Neuronal stem cell (in vitro differentiated cells): ENCODE data around the gene PLP1.
A peak's percentile ranks its signal among the peaks of the same experiment; 100 is the strongest.
"Not testable (repeated sequence)": the region's sequence is repeated elsewhere in the genome, so short reads cannot be mapped to it uniquely, and the experiment has no call there.

ENCODE experiments used
- DNase-seq: peaks from one replicate; pipeline ENCODE4 v3.0.0-alpha.2; 2013; ENCODE audit warnings: low spot score
- H2AFZ ChIP-seq: one replicate; pipeline ENCODE4 v1.6.1; 2013; ENCODE audit warnings: mild to moderate bottlenecking, low read length, inconsistent platforms
- H2AK5ac ChIP-seq: 2 replicates; pipeline ENCODE4 v1.6.1; 2013; ENCODE audit warnings: low read depth, mild to moderate bottlenecking, inconsistent platforms, low read length, moderate library complexity, mixed read lengths
- H2BK120ac ChIP-seq: 2 replicates; pipeline ENCODE4 v1.6.1; 2013; ENCODE audit warnings: low read depth, mild to moderate bottlenecking, inconsistent platforms, low read length, moderate library complexity, mixed read lengths
- H2BK12ac ChIP-seq: one replicate; pipeline ENCODE4 v1.6.1; 2013; ENCODE audit warnings: low read length, inconsistent platforms
- H2BK15ac ChIP-seq: 2 replicates; pipeline ENCODE4 v1.6.1; 2013; ENCODE audit warnings: mild to moderate bottlenecking, low read length, inconsistent platforms, mixed read lengths
- H2BK5ac ChIP-seq: one replicate; pipeline ENCODE4 v1.6.1; 2013; ENCODE audit warnings: inconsistent platforms, mild to moderate bottlenecking, low read length, moderate library complexity
- H3K14ac ChIP-seq: one replicate; pipeline ENCODE4 v1.6.1; 2013; ENCODE audit warnings: low read length, inconsistent platforms
- H3K18ac ChIP-seq: 2 replicates; pipeline ENCODE4 v1.6.1; 2013; ENCODE audit warnings: low read length, inconsistent platforms
- H3K23ac ChIP-seq: 2 replicates; pipeline ENCODE4 v1.6.1; 2013; ENCODE audit warnings: low read depth, mild to moderate bottlenecking, mixed read lengths, low read length, inconsistent platforms; ENCODE audit not compliant: poor library complexity
- H3K27ac ChIP-seq: replicated peaks from 3 replicates; pipeline ENCODE4 v1.5.1; 2013; ENCODE audit warnings: low read length, inconsistent platforms
- H3K27me3 ChIP-seq, 3 experiments: 2 replicates each; pipeline ENCODE4 v1.6.1; 2013; ENCODE audit warnings: low read length in 3 of 3, mild to moderate bottlenecking in 2 of 3, inconsistent platforms in 1 of 3, low read depth in 1 of 3, mixed read lengths in 1 of 3, moderate library complexity in 1 of 3; ENCODE audit not compliant: control insufficient read depth in 3 of 3, insufficient read depth in 3 of 3
- H3K36me3 ChIP-seq, 2 donors: replicated peaks in 1 of 2; 2 replicates each; pipeline ENCODE4 v1.6.1; 2013; ENCODE audit warnings: low read length in 2 of 2; ENCODE audit not compliant: control insufficient read depth in 2 of 2, insufficient read depth in 2 of 2
- H3K4ac ChIP-seq: 2 replicates; pipeline ENCODE4 v1.6.1; 2013; ENCODE audit warnings: inconsistent platforms, mild to moderate bottlenecking, low read length, moderate library complexity
- H3K4me1 ChIP-seq, 2 donors: 1 replicate in 1 of 2; 2 replicates in 1 of 2; pipeline ENCODE4 v1.6.1; 2013; ENCODE audit warnings: low read length in 2 of 2, low read depth in 1 of 2; ENCODE audit not compliant: control insufficient read depth in 2 of 2, insufficient read depth in 1 of 2
- H3K4me2 ChIP-seq: one replicate; pipeline ENCODE4 v1.6.1; 2013; ENCODE audit warnings: mild to moderate bottlenecking, low read length, inconsistent platforms; ENCODE audit not compliant: insufficient read depth, poor library complexity, severe bottlenecking
- H3K4me3 ChIP-seq, 2 donors: 2 replicates each; pipeline ENCODE4 v1.5.1; 2013; ENCODE audit warnings: low read length in 2 of 2, mild to moderate bottlenecking in 2 of 2, inconsistent platforms in 1 of 2, moderate library complexity in 1 of 2
- H3K79me1 ChIP-seq: one replicate; pipeline ENCODE4 v1.6.1; 2013; ENCODE audit warnings: low read depth, mild to moderate bottlenecking, inconsistent platforms, low read length, moderate library complexity
- H3K9ac ChIP-seq: one replicate; pipeline ENCODE4 v1.6.1; 2013; ENCODE audit warnings: mild to moderate bottlenecking, low read depth, low read length, inconsistent platforms; ENCODE audit not compliant: poor library complexity
- H3K9me3 ChIP-seq, 2 donors: replicated peaks in 1 of 2; 2 replicates each; pipeline versions ENCODE3 to v1.6.1; 2013; ENCODE audit warnings: low read length in 2 of 2, mild to moderate bottlenecking in 2 of 2, inconsistent platforms in 1 of 2, low read depth in 1 of 2, mixed read lengths in 1 of 2, moderate library complexity in 1 of 2; ENCODE audit not compliant: control insufficient read depth in 2 of 2, insufficient read depth in 1 of 2
- H4K8ac ChIP-seq: one replicate; pipeline ENCODE4 v1.6.1; 2013; ENCODE audit warnings: low read depth, mild to moderate bottlenecking, inconsistent platforms, low read length, moderate library complexity
- H4K91ac ChIP-seq: one replicate; pipeline ENCODE4 v1.6.1; 2013; ENCODE audit warnings: low read length, low read depth, mild to moderate bottlenecking, inconsistent platforms; ENCODE audit not compliant: poor library complexity
- WGBS, 2 donors: extraction: QIAGEN DNeasy Blood & Tissue Kit; methylation state at CpG; one replicate each; pipeline ENCODE4 v1.1.7; 2013; ENCODE audit warnings: missing lambda C conversion rate in 2 of 2, mixed read lengths in 1 of 2; ENCODE audit not compliant: insufficient read length in 2 of 2, insufficient replicate concordance in 1 of 2; ENCODE audit errors: extremely low coverage in 2 of 2; 5-methylcytosine and 5-hydroxymethylcytosine counted together

The PLP1 gene

DNA sequence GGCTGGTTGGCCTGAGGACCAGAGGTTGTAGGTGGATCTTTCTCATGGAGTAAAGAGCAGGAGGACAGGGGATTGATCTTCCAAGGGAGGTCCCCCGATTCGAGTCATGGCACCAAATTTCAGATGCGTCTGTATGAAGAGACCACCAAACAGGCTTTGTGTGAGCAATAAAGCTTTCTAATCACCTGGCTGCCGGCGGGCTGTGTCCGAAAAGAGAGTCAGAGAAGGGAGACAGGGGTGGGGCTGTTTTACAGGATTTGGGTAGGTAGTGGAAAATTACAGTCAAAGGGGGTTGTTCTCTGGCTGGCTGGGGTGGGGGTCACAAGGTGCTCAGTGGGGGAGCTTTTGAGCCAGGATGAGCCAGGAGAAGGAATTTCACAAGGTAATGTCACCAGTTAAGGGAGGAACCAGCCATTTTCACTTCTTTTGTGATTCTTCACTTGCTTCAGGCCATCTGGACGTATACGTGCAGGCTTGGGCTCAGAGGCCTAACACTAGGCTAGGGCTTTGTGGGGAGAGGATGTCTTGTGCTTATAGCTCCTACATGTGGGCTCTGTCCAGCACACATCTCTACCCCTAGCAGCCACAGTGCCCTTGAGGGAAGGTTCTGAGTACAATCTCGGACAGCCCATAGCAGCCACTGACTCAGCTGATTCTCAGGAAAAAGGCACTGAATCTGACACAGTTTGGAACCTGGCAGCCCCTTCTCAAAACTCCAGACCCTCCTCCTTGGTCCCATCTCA, 9.7 kb upstream of the PLP1 start:
- H3K27ac ChIP-seq, H3K27me3 ChIP-seq, H2BK15ac ChIP-seq, H2BK120ac ChIP-seq, H3K4me1 ChIP-seq, H2AK5ac ChIP-seq, H3K4me3 ChIP-seq, H3K14ac ChIP-seq, H3K4me2 ChIP-seq, H4K91ac ChIP-seq, H3K9ac ChIP-seq, H3K79me1 ChIP-seq, DNase-seq, H3K4ac ChIP-seq, H2BK12ac ChIP-seq, H3K36me3 ChIP-seq, H4K8ac ChIP-seq, H3K23ac ChIP-seq, H2BK5ac ChIP-seq, H2AFZ ChIP-seq, H3K9me3 ChIP-seq: not testable (repeated sequence)
- no CpG with 5 or more reads among the region's 9 CpGs for WGBS, 2 donors
- peak overlapping the region; percentile 57 for H3K18ac ChIP-seq

- peak overlapping the region; percentile 5 for H2BK5ac ChIP-seq
- no peak overlapping the region for H4K91ac ChIP-seq
- WGBS, 2 donors: no CpG with 5 or more reads among the region's 3 CpGs
- no peaks in the 10 kb centered on the region for H3K36me3 ChIP-seq
- H2BK120ac ChIP-seq: no peak overlapping the region
- no peak overlapping the region for H2AK5ac ChIP-seq
- H3K4me1 ChIP-seq: peaks cover 7 to 9% of the 10 kb centered on the region in 2 donors
- no peak overlapping the region for H2BK15ac ChIP-seq
- no peak overlapping the region for H3K9ac ChIP-seq
- H3K4me3 ChIP-seq: no peak overlapping the region
- no peak overlapping the region for H3K4ac ChIP-seq
- H3K79me1 ChIP-seq: no peaks in the 10 kb centered on the region
- H3K9me3 ChIP-seq: no peaks in the 10 kb centered on the region
- no peak overlapping the region for H2BK12ac ChIP-seq
- H2AFZ ChIP-seq: no peak overlapping the region
- no peak overlapping the region for H3K4me2 ChIP-seq
- DNase-seq: no peak
- H4K8ac ChIP-seq: no peak overlapping the region
- no peak overlapping the region for H3K27ac ChIP-seq
- H3K23ac ChIP-seq: no peak overlapping the region
- no peak overlapping the region for H3K14ac ChIP-seq
- peaks cover 0 to 12% (median 0%) of the 10 kb centered on the region in 3 experiments for H3K27me3 ChIP-seq
- H3K18ac ChIP-seq: no peak overlapping the region
Measured at GRCh38 chrX:103773445-103773844, 3.2 kb upstream of the PLP1 start.

- Histone ChIP-seq H3K23ac (no peak overlapping the region), H3K36me3 (no peaks in the 10 kb centered on the region), H3K4ac (no peak overlapping the region), H2BK120ac (no peak overlapping the region), H3K27ac (no peak overlapping the region), H3K4me3 (no peak overlapping the region), H3K4me2 (no peak overlapping the region), H3K79me1 (no peaks in the 10 kb centered on the region), H4K8ac (no peak overlapping the region), H3K4me1 (peaks cover 9 to 10% of the 10 kb centered on the region in 2 donors), H3K18ac (no peak overlapping the region), H3K9ac (no peak overlapping the region), H4K91ac (no peak overlapping the region), H3K9me3 (no peaks in the 10 kb centered on the region), H2BK5ac (no peak overlapping the region), H2AFZ (no peak overlapping the region), H2BK12ac (no peak overlapping the region), H3K14ac (no peak overlapping the region), H2AK5ac (no peak overlapping the region), H2BK15ac (no peak overlapping the region), H3K27me3 (peaks cover 0 to 12% (median 0%) of the 10 kb centered on the region in 3 experiments)
- WGBS, 2 donors: no CpG with 5 or more reads among the region's 6 CpGs
- no peak for DNase-seq
Measured at GRCh38 chrX:103774070-103774642, 2.5 kb upstream of the PLP1 start.

- Histone ChIP-seq H3K27me3 (peaks cover 0 to 10% (median 0%) of the 10 kb centered on the region in 3 experiments), H3K4me1 (peaks cover 33 to 37% of the 10 kb centered on the region in 2 donors), H3K23ac (no peak overlapping the region), H4K8ac (no peak overlapping the region), H2AFZ (no peak overlapping the region), H3K4me2 (no peak overlapping the region), H2BK15ac (no peak overlapping the region), H3K9ac (no peak overlapping the region), H2AK5ac (no peak overlapping the region), H2BK12ac (no peak overlapping the region), H4K91ac (no peak overlapping the region), H3K36me3 (no peaks in the 10 kb centered on the region), H3K14ac (no peak overlapping the region), H3K79me1 (no peaks in the 10 kb centered on the region), H3K9me3 (no peaks in the 10 kb centered on the region), H2BK120ac (no peak overlapping the region), H3K4ac (no peak overlapping the region), H3K4me3 (no peak overlapping the region), H3K27ac (peak overlapping the region; percentile 32), H2BK5ac (no peak overlapping the region), H3K18ac (peak overlapping the region; percentile 48)
- no CpG with 5 or more reads among the region's 6 CpGs for WGBS, 2 donors
- no peak for DNase-seq
Measured at GRCh38 chrX:103779141-103779789, 2.6 kb downstream of the PLP1 start.
